ENCODE results near the gene CLHC1. TPM values are rescaled to one million over a fixed set of nuclear protein-coding genes. Genes with fewer than 3 reads are reported as not detected.
A peak's percentile ranks its signal among the peaks of the same experiment; 100 is the strongest.
"Not testable (repeated sequence)": the region's sequence is repeated elsewhere in the genome, so short reads cannot be mapped to it uniquely, and the experiment has no call there.

Gene CLHC1
- total and polyA plus RNA-seq, 8 donors, result 1.9 to 43.9 (median 6.8) TPM

- H3K27ac ChIP-seq, result peak overlapping the region in 4 of 5 donors; percentile 85 to 88 (median 86)
- peak in 1 of 2 donors; percentile 34 for DNase-seq
- 29 to 42% (median 32%) methylated on average over 7 of the region's 7 CpGs for WGBS, 5 donors
These were observed 37.5 kb upstream of the CLHC1 start for GRCh38 chr2:55269645-55269990.

GRCh38 chr2:55268907-55269644 is 37.0 kb upstream of the CLHC1 start, which contains the start of gene MTIF2:
Gene MTIF2 (minus strand): TSS chr2:55269231. CDS start chr2:55263858, 5,373 bp downstream.
- peak; percentile 95 to 98 for DNase-seq
- H3K4me1 ChIP-seq, result peaks cover 14 to 20% (median 18%) of the 10 kb centered on the region in 4 donors
- no peaks in the 10 kb centered on the region for H3K9me3 ChIP-seq
- H3K4me3 ChIP-seq, result peak within 1 kb of the TSS; percentile 55 to 70 (median 60)
- H3K27me3 ChIP-seq, result no peaks in the 10 kb centered on the region
- intact Hi-C loops (cut with DNase I; ENCODE audit: low total_unique reads), result no loop called here
- whole genome bisulfite sequencing, 5 donors, result 0 to 1% (median 0%) methylated on average over 39 to 43 of the region's 43 CpGs
- H3K36me3 ChIP-seq, result peaks cover 0 to 31% (median 28%) of the 10 kb centered on the region in 4 donors
- peak within 1 kb of the TSS; percentile 85 to 91 (median 87) for H3K27ac ChIP-seq
- peak; percentile 67 to 92 (median 80) for TF ChIP-seq POLR2AphosphoS5 (IDR thresholded peaks at IDR 0.05)
- peak in 2 of 7 experiments; percentile 25 to 31 for TF ChIP-seq CTCF (IDR thresholded peaks at IDR 0.05)
- TF ChIP-seq POLR2A (IDR thresholded peaks at IDR 0.05), result no peak

More at GRCh38 chr2:55269645-55269990, 37.5 kb upstream of the CLHC1 start:
- Histone ChIP-seq H3K4me1 (peaks cover 14 to 20% (median 18%) of the 10 kb centered on the region in 4 donors), H3K27me3 (no peaks in the 10 kb centered on the region), H3K9me3 (no peaks in the 10 kb centered on the region), H3K36me3 (peaks cover 0 to 25% (median 23%) of the 10 kb centered on the region in 4 donors), H3K4me3 (peak overlapping the region; percentile 55 to 70 (median 60))
- intact Hi-C loops (cut with DNase I; ENCODE audit: low total_unique reads), result no loop called here
- TF ChIP-seq EP300 (IDR thresholded peaks at IDR 0.05) (no peak), CTCF (IDR thresholded peaks at IDR 0.05) (no peak), POLR2A (IDR thresholded peaks at IDR 0.05) (no peak), POLR2AphosphoS5 (IDR thresholded peaks at IDR 0.05) (no peak)

- Histone ChIP-seq H3K36me3 (peaks cover 4 to 37% (median 35%) of the 10 kb centered on the region in 4 donors), H3K4me3 (peak overlapping the region; percentile 55 to 70 (median 60)), H3K27ac (peak overlapping the region; percentile 85 to 91 (median 87)), H3K9me3 (no peaks in the 10 kb centered on the region), H3K27me3 (no peaks in the 10 kb centered on the region), H3K4me1 (peaks cover 14 to 20% (median 18%) of the 10 kb centered on the region in 4 donors)
- TF ChIP-seq EP300 (IDR thresholded peaks at IDR 0.05) (no peak), POLR2A (IDR thresholded peaks at IDR 0.05) (no peak), POLR2AphosphoS5 (IDR thresholded peaks at IDR 0.05) (no peak), CTCF (IDR thresholded peaks at IDR 0.05) (no peak)
- intact Hi-C loops (cut with DNase I; ENCODE audit: low total_unique reads), result no loop called here
- no peak for DNase-seq
- WGBS, 5 donors, result 9 to 17% (median 14%) methylated on average over 13 of the region's 13 CpGs
These were observed 36.3 kb upstream of the CLHC1 start for GRCh38 chr2:55268288-55268906.

DNA sequence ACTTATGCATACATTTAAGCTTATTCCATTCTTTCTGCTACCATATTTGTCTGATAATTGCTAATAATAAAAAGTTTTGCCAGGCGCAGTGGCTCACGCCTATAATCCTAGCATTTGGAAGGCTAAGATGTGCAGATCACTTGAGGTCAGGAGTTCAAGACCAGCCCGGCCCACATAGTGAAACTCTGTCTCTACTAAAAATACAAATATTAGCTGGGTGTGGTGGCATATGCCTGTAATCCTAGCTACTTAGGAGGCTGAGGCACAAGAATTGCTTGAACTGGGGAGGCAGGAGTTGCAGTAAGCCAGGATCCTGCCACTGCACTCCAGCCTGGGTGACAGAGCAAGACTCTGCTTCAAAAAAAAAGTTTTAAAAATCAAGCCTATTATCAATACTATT is 27.5 kb upstream of the CLHC1 start:
- peaks cover 37 to 100% (median 95%) of the 10 kb centered on the region in 4 donors for H3K36me3 ChIP-seq

More for the DNA sequence above, 27.5 kb upstream of the CLHC1 start:
- DNase-seq; intact Hi-C loops (cut with DNase I; ENCODE audit: low total_unique reads); H3K4me3 ChIP-seq; H3K4me1 ChIP-seq; H3K27ac ChIP-seq; H3K27me3 ChIP-seq; H3K9me3 ChIP-seq: not testable (repeated sequence)
- WGBS, 5 donors, result 73 to 89% (median 81%) methylated on average over 3 of the region's 3 CpGs

Data from stomach (tissue), 9 donors.